SK-N-MC (cell line): ENCODE results near the gene SCMH1.

Experiments used
- EZH2 ChIP-seq: fragments of 200-600 bp; sonication (generic); IDR thresholded peaks from one replicate; pipeline ENCODE4 v1.6.1; 2017; ENCODE audit warnings: antibody characterized with exemption
- POLR2AphosphoS5 ChIP-seq: IDR thresholded peaks from 2 replicates; pipeline ENCODE4 v1.6.1; 2012; ENCODE audit warnings: mild to moderate bottlenecking, low read depth, low read length, borderline replicate concordance

DNA sequence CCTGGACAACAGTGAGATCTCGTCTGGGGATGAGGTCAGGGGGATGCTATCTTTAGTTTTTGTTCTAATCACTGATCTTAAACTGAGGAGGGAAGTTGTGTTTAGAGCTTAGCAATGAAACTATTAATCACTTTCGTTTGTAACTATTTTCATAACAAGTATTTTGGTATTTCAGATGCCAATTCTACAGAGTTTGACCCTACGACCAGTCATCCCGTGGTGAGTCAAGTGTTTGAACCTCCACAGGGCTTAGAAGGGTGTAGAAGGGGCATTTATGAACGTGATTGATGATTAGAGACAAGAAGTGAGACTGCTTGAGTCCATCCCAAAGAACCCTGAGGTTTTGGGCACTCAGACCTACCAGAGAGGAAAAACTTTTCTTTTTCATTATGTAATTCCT lies 236.2 kb downstream of the SCMH1 start:
- TF ChIP-seq EZH2 (no peak), POLR2AphosphoS5 (no peak)
